Measurements from ENCODE around the gene BTG1.

Gene BTG1

GRCh38 chr12:92145731-92146496 is at the start of gene BTG1:
BTG1 (minus strand) TSS chr12:92145846; CDS start chr12:92145535, 311 bp downstream.
- DNase-seq, result peak; percentile 100

- DNase-seq, result no peak
Observed at GRCh38 chr12:92194561-92194960, 48.9 kb upstream of the BTG1 start.

GRCh38 chr12:92193846-92194245 is 48.2 kb upstream of the BTG1 start:
- no peak for DNase-seq

GRCh38 chr12:92193063-92193462 is 47.4 kb upstream of the BTG1 start:
- DNase-seq, result no peak

GRCh38 chr12:92192360-92192759 is 46.7 kb upstream of the BTG1 start:
- no peak for DNase-seq

- no peak for DNase-seq
Observed at GRCh38 chr12:92191061-92191460, 45.4 kb upstream of the BTG1 start.

GRCh38 chr12:92188517-92189188 is 43.0 kb upstream of the BTG1 start:
- DNase-seq, result no peak

GRCh38 chr12:92186038-92186470 is 40.4 kb upstream of the BTG1 start:
- no peak for DNase-seq

GRCh38 chr12:92185052-92185451 is 39.4 kb upstream of the BTG1 start:
- no peak for DNase-seq

- no peak for DNase-seq
Observed at GRCh38 chr12:92183575-92183974, 37.9 kb upstream of the BTG1 start.

GRCh38 chr12:92178340-92178739 is 32.7 kb upstream of the BTG1 start:
- no peak for DNase-seq

GRCh38 chr12:92176646-92177045 is 31.0 kb upstream of the BTG1 start:
- no peak for DNase-seq

- DNase-seq, result no peak
Observed at GRCh38 chr12:92175961-92176360, 30.3 kb upstream of the BTG1 start.

GRCh38 chr12:92170050-92170449 is 24.4 kb upstream of the BTG1 start:
- DNase-seq, result no peak

GRCh38 chr12:92167075-92167474 is 21.4 kb upstream of the BTG1 start:
- no peak for DNase-seq

GRCh38 chr12:92164712-92165111 is 19.1 kb upstream of the BTG1 start:
- DNase-seq, result no peak

GRCh38 chr12:92162079-92162478 is 16.4 kb upstream of the BTG1 start:
- no peak for DNase-seq

- no peak for DNase-seq
Observed at GRCh38 chr12:92158796-92159439, 13.3 kb upstream of the BTG1 start.

- no peak for DNase-seq
Observed at GRCh38 chr12:92156704-92157395, 11.2 kb upstream of the BTG1 start.

- no peak for DNase-seq
Observed at GRCh38 chr12:92156139-92156538, 10.5 kb upstream of the BTG1 start.

- DNase-seq, result peak; percentile 13
Observed at GRCh38 chr12:92155733-92156132, 10.1 kb upstream of the BTG1 start.

- DNase-seq, result no peak
Observed at GRCh38 chr12:92151916-92152315, 6.3 kb upstream of the BTG1 start.

- DNase-seq, result no peak
Observed at GRCh38 chr12:92149563-92149962, 3.9 kb upstream of the BTG1 start.
